Stimulated activated CD8-positive, alpha-beta memory T cell treated with anti-CD3 and anti-CD28 coated beads, Interleukin-15, amount 100 ng/mL, for 24 hours (primary cell): Measurements from ENCODE around the gene GJA5.

ENCODE experiments used
- DNase-seq: peaks from one replicate; pipeline ENCODE4 v3.0.0-alpha.2; 2020; ENCODE audit warnings: low read depth

Gene GJA5

DNA sequence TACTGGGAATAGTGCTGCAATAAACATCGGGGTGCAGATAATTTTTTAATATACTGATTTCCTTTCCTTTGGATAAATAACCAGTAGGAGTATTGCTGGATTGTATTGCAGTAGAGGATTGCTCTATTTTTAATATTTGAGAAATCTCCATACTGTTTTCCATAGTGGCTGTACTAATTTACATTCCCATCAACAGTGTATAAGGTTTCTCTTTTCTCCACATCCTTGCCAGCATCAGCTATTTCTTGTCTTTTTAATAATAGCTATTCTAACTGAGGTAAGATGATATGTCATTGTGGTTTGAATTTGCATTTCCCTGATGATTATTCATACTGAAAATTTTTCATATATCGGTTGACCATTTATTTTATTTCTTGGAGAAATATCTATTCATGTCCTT, 31.1 kb downstream of the GJA5 start:
- no peak for DNase-seq

DNA sequence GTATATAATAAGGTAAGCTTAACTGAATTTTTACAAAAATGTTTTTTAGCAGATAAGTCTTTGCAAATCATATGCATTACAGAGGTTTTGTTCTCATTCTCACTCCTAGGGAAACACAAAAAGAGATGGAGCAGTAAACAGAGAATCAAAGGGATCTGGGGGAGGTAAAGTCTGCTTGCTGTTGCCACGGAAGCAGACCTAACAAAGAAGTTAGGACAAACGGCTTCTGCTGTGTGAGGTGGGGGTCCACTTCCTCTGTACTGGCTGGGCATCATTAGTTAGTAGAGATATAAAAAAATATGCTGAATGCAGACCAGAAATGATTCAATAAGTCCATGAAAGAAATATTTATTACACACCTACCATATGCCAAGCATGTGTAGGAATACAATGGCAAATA, 34.2 kb downstream of the GJA5 start:
- no peak for DNase-seq

DNA sequence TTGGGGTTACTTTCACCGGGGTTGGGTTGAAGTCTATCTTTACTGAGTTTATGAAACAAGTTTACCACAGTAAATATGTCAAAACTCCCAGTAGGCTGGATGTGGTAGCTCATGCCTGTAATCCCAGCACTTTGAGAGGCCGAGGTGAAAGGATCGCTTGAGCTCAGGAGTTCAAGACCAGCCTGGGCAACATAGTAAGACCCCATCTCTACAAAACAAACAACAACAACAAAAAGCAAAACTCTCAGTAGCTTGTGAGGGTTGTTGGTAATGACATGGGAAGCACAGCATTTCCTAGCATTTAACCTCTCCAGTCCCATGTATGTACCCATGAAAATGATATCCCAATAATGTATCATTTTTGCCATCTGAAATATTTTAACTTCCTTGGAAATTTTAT, 34.7 kb downstream of the GJA5 start:
- DNase-seq, result no peak

GRCh38 chr1:147723691-147724323, 36.6 kb downstream of the GJA5 start:
- DNase-seq, result no peak

GRCh38 chr1:147722124-147722523, 38.3 kb downstream of the GJA5 start:
- no peak for DNase-seq

DNA sequence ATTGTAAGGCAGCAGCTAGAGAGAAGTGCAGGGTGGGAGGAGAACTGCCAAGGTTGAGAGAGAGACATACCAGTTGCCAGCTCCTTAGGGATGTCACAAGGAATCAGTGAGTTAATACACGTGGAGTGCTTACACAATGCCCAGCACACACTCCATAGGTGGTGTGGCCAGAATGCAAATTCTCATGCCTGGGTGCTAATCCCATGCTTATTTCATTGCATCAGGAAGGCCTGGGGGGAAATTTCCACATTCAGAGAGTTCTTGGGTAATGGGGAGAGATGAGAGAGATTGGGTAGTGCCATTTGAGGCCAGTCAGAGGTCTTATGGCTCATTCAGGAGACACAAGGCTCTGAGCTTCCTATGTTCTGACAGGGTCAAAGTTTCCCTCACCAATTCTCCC, 38.7 kb downstream of the GJA5 start:
- no peak for DNase-seq

DNA sequence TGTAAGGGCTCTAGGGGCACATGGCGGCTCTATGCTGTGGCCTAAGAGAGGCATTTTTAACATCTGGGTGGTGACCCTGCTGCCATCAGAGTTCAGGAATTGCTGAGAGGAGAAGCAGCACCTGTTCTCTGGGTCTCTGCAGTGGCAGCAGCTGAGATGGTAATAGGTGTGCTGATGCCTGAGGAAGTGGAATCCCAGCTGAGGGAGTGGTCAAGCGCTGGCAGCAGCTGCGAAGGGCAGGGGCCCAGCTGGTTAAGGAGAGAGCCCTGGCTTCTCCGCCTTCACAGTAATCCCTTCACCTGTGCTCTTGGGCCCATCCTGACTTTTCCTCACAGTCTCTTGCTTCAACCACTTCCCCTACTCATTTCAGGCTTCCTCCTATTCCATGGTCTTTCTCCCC, 39.8 kb downstream of the GJA5 start:
- DNase-seq, result no peak

DNA sequence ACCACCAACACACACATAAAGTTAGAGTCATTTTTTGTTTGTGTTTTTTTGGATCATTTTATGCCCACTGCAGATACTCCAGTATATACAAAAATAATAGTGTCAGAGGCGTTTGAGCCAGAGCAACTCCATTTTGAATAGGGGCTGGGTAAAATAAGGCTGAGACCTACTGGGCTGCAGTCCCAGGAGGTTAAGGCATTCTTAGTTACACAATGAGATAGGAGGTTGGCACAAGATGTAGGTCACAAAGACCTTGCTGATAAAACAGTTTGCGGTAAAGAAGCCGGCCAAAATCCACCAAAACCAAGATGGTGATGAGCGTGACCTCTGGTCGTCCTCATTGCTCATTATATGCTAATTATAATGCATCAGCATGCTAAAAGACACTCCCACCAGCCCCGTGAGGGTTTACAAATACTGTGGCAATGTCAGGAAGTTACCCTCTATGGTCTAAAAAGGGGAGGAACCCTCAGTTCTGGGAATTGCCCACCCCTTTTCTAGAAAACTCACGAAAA, 40.6 kb downstream of the GJA5 start:
- DNase-seq, result no peak

GRCh38 chr1:147719029-147719698, 41.2 kb downstream of the GJA5 start:
- no peak for DNase-seq

DNA sequence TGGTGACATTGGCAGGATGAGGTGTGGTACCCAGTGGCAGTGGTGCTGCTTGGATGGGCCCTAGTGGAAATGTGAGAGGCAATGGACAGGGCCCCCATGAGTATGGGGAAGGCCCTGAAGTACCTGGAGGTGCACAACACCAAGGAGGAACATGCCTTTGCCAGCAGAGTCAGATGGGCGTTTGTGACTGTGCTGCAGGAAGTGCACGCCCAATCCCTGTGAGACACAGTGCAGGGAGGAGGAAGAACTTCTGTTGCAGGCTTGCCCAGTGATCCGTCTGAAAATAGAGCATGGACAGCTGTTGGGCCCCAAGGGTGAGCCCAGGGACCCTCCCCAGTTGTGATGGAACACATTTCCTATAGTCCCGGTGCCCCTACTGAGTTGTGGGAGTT, 42.7 kb downstream of the GJA5 start:
- no peak for DNase-seq

DNA sequence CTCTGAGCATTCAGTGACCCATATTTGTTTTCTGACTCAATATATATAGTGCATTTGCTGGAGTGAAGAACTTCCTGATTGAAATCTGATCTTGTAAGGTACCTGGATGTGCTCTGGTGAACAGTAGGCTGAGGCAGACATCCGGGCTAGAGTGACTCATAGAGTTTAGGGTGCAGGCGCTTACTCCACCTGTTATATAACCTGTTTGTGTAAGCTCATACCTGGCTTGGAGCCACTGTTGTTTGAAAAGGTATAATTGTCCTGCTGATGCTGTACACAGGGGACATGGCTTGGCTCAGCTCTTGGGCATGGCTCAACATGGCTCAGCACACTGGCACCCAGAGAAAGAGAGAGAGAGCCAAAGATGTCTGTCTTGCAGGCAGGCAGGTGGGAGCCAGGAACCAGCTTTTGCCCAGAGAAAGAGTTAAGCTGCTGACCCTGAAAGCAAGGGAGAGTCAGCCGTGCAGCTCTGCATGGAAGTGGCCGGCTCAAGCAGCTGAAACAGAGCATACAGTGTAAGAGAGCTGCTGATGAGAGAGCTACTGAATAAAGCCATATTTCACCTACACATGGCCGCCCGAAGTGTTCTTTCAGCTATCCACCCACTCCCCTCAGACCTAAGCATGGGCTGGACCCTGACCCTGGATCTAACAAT, 43.2 kb downstream of the GJA5 start:
- DNase-seq, result no peak

GRCh38 chr1:147712605-147713004, 47.8 kb downstream of the GJA5 start:
- DNase-seq, result no peak
